GM12878 (cell line): ENCODE measurements around the gene MCM8. TPM values are rescaled to one million over a fixed set of nuclear protein-coding genes. Genes with fewer than 3 reads are reported as not detected.

ENCODE experiments used
- ATAC-seq: fragments of 200-7000 bp; cut with Tn5 transposase; 3 replicates; pipeline ENCODE4 v1.9.1; 2020; ENCODE audit warnings: mild to moderate bottlenecking, moderate library complexity
- BruUV-seq: library from RNA; stranded (reverse); fragments of 400-500 nt; replicated peaks from 2 replicates; lab custom pipeline; 2021; lab: Mats Ljungman, UMichigan
- CTCF ChIA-PET: fragments of 300-600 bp; sonication (Branson Sonifier 250); formaldehyde crosslinking; extraction: SDS; loops from one replicate; lab custom pipeline; 2021; ENCODE audit warnings: inconsistent platforms; lab: Yijun Ruan, JAX
- POLR2A ChIA-PET: fragments of 350-600 bp; formaldehyde crosslinking; extraction: SDS; loops from one replicate; lab custom pipeline; 2021; ENCODE audit warnings: inconsistent platforms; lab: Charles Lee
- RAD21 ChIA-PET: fragments of 300-600 bp; sonication (Branson Sonifier 250); formaldehyde crosslinking; loops from one replicate; lab custom pipeline; 2023; ENCODE audit warnings: antibody characterized with exemption; ENCODE audit not compliant: unreplicated experiment; lab: Charles Lee
- SMC1A ChIA-PET: fragments of 300-600 bp; sonication (Branson Sonifier 250); formaldehyde crosslinking; loops from one replicate; lab custom pipeline; 2023; ENCODE audit not compliant: unreplicated experiment, uncharacterized antibody; lab: Charles Lee
- DNase-seq: peaks from one replicate; pipeline ENCODE4 v3.0.0-alpha.2; 2011; ENCODE audit warnings: low read depth, low spot score
- FAIRE-seq: peaks from 3 replicates; lab custom pipeline; 2011; peaks lifted over from hg19 to GRCh38; lab: Jason Lieb, UNC
- H2AFZ ChIP-seq: 2 replicates; pipeline ENCODE4 v1.6.0; 2011; ENCODE audit warnings: low read depth, low read length, control low read depth; ENCODE audit not compliant: control insufficient read depth
- H3K27ac ChIP-seq: 2 replicates; pipeline ENCODE4 v1.5.1; 2011; ENCODE audit warnings: control low read depth; ENCODE audit not compliant: control insufficient read depth, insufficient read depth
- H3K27me3 ChIP-seq, 2 experiments: replicated peaks in 1 of 2; 2 replicates each; pipeline versions ENCODE4 v1.6.0 to v1.6.1; 2011; ENCODE audit warnings: low read length in 1 of 2; ENCODE audit not compliant: control insufficient read depth in 2 of 2, insufficient read depth in 2 of 2
- H3K36me3 ChIP-seq, 2 experiments: 2 replicates each; pipeline ENCODE4 v1.5.1; 2011; ENCODE audit warnings: low read length in 1 of 2; ENCODE audit not compliant: control insufficient read depth in 2 of 2, insufficient read depth in 2 of 2
- H3K4me1 ChIP-seq: 2 replicates; pipeline ENCODE4 v1.6.1; 2011; ENCODE audit warnings: mild to moderate bottlenecking, low read length, moderate library complexity, mixed read lengths; ENCODE audit not compliant: control insufficient read depth, insufficient read depth
- H3K4me2 ChIP-seq: 2 replicates; pipeline ENCODE4 v1.6.0; 2011; ENCODE audit warnings: control low read depth; ENCODE audit not compliant: control insufficient read depth, insufficient read depth
- H3K4me3 ChIP-seq: fragments of 200-600 bp; sonication (generic); 2 replicates; pipeline ENCODE4 v1.5.1; 2016
- H3K79me2 ChIP-seq: 2 replicates; pipeline ENCODE4 v1.6.0; 2011; ENCODE audit warnings: low read length; ENCODE audit not compliant: control insufficient read depth, insufficient read depth
- H3K9ac ChIP-seq: 2 replicates; pipeline ENCODE4 v1.8.0; 2011; ENCODE audit warnings: low read length, control low read depth, mixed read lengths; ENCODE audit not compliant: control insufficient read depth, insufficient read depth
- H3K9me3 ChIP-seq: replicated peaks from 3 replicates; pipeline ENCODE4 v1.5.1; 2011; ENCODE audit warnings: mild to moderate bottlenecking, low read length; ENCODE audit not compliant: control insufficient read depth, insufficient read depth
- H4K20me1 ChIP-seq: 2 replicates; pipeline ENCODE4 v1.6.0; 2011; ENCODE audit not compliant: control insufficient read depth, insufficient read depth
- CBX3 ChIP-seq: fragments of 200-600 bp; sonication (generic); IDR thresholded peaks from 2 replicates; pipeline ENCODE4 v1.6.1; 2016; ENCODE audit warnings: low read depth, borderline replicate concordance
- ESRRA ChIP-seq: IDR thresholded peaks from 2 replicates; pipeline ENCODE4 v1.6.1; 2012; ENCODE audit warnings: mild to moderate bottlenecking, low read length, improper control_type of control experiment
- HCFC1 ChIP-seq: fragments of 150-350 bp; IDR thresholded peaks from 2 replicates; pipeline ENCODE4 v1.6.1; 2014; ENCODE audit warnings: low read length
- MTA3 ChIP-seq: IDR thresholded peaks from 2 replicates; pipeline ENCODE4 v1.6.1; 2012; ENCODE audit warnings: low read length, inconsistent platforms, borderline replicate concordance
- MYC ChIP-seq: IDR thresholded peaks from 2 replicates; pipeline ENCODE4 v1.6.1; 2011; ENCODE audit warnings: mild to moderate bottlenecking, low read length, moderate library complexity, inconsistent platforms; ENCODE audit not compliant: insufficient read depth, insufficient replicate concordance, insufficient read length, severe bottlenecking
- WGBS: methylation state at CpG from one replicate; pipeline ENCODE4 v1.1.6; 2016; ENCODE audit warnings: low lambda C conversion rate; ENCODE audit not compliant: insufficient replicate concordance, insufficient coverage; ENCODE audit errors: missing lambda C conversion rate; 5-methylcytosine and 5-hydroxymethylcytosine counted together
- in situ Hi-C: fragments of 300-500 bp; cut with MboI; formaldehyde crosslinking; loops from 9 replicates; pipeline ENCODE4 v1.14.3; 2018; ENCODE audit warnings: mixed read lengths
- intact Hi-C: fragments of 100-400 bp; cut with micrococcal nuclease; formaldehyde crosslinking; loops from one replicate; pipeline ENCODE4 v1.14.2; 2022; ENCODE audit not compliant: unreplicated experiment
- polyA plus RNA-seq, 11 experiments: library from polyadenylated mRNA; depleted of rRNA in 4 of 11; unstranded in 6 of 11; stranded (reverse) in 5 of 11; fragments of >200 nt; fragmentation: Nextera tagmentation in 4 of 11; fragmentation: Illumina TruSeq in 1 of 11; extraction: Ambion mirVana in 4 of 11; extraction: Trizol in 1 of 11; gene quantifications; 1 replicate in 1 of 11; 2 replicates in 10 of 11; pipeline versions ENCODE4 v1.2.1 to v1.2.3, GENCODE V29; 2011 to 2016; ENCODE audit warnings: inconsistent platforms in 2 of 11, missing spikeins in 2 of 11, low read depth in 1 of 11
- total RNA-seq, 4 experiments: library from RNA; depleted of rRNA in 3 of 4; stranded (reverse); fragments of >200 nt in 3 of 4; fragmentation: Illumina TruSeq in 1 of 4; extraction: Trizol in 1 of 4; gene quantifications; 2 replicates each; pipeline versions ENCODE4 v1.2.1 to v1.2.3, GENCODE V29; 2013 to 2021
- TF ChIP-seq, protein P1 (sequence below): fragments of 450-650 bp; IDR thresholded peaks from 2 replicates; pipeline ENCODE4 v1.6.1; 2017; ENCODE audit warnings: mild to moderate bottlenecking, moderate library complexity
- TF ChIP-seq, protein P2 (sequence below): fragments of 450-650 bp; IDR thresholded peaks from 2 replicates; pipeline ENCODE4 v1.6.1; 2018; ENCODE audit warnings: mild to moderate bottlenecking, low read depth, moderate library complexity; ENCODE audit not compliant: partially characterized antibody
- TF ChIP-seq, protein P3 (sequence below): fragments of 450-650 bp; IDR thresholded peaks from 2 replicates; pipeline ENCODE4 v1.6.1; 2017; ENCODE audit warnings: mild to moderate bottlenecking, moderate library complexity

Gene MCM8
- total and polyA plus RNA-seq, 10 of the 15 experiments (the other 5 are each of a cell fraction or from before 2014, with no cell fraction given), result 3.2 to 28.2 (median 16.0) TPM

DNA sequence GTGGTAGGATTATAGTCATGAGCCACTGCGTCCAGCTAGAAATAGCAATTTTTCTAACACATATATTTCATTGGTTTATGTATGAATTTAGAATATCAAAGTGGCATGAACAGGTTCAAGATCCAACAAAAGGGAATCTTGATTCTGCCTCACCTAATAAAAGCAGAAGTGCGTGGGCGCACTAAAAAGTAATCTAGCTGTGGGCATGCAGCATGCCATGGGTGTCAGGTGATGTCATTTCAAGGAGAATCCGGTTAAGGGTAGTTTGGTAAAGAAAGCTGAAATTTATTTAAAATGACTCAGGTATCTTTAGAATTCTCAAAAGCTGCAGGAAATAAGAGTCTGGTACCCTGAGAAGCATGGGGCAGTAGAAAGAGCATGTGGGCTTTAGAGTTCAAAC lies 85.8 kb downstream of the MCM8 start (continued):
- TF ChIP-seq, protein P1, sequence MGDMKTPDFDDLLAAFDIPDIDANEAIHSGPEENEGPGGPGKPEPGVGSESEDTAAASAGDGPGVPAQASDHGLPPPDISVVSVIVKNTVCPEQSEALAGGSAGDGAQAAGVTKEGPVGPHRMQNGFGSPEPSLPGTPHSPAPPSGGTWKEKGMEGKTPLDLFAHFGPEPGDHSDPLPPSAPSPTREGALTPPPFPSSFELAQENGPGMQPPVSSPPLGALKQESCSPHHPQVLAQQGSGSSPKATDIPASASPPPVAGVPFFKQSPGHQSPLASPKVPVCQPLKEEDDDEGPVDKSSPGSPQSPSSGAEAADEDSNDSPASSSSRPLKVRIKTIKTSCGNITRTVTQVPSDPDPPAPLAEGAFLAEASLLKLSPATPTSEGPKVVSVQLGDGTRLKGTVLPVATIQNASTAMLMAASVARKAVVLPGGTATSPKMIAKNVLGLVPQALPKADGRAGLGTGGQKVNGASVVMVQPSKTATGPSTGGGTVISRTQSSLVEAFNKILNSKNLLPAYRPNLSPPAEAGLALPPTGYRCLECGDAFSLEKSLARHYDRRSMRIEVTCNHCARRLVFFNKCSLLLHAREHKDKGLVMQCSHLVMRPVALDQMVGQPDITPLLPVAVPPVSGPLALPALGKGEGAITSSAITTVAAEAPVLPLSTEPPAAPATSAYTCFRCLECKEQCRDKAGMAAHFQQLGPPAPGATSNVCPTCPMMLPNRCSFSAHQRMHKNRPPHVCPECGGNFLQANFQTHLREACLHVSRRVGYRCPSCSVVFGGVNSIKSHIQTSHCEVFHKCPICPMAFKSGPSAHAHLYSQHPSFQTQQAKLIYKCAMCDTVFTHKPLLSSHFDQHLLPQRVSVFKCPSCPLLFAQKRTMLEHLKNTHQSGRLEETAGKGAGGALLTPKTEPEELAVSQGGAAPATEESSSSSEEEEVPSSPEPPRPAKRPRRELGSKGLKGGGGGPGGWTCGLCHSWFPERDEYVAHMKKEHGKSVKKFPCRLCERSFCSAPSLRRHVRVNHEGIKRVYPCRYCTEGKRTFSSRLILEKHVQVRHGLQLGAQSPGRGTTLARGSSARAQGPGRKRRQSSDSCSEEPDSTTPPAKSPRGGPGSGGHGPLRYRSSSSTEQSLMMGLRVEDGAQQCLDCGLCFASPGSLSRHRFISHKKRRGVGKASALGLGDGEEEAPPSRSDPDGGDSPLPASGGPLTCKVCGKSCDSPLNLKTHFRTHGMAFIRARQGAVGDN, result no peak

DNA sequence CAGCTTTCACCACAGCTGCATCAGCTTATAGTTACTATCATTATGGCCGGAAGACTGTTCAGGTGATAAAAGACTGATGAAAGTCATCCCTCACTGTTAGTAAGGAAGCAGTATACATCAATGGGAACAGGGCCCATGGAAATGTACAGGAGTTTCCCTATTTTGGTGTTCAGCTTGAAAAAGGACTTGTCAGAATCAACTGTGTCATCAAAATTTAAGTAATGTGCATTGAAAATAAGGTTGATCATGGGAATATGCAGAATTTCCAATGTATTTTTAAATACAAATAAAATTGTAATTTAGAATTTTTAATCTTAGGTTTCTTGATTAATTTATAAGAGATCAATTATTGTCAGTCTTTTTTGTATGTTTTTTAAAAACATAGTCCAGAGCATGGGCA lies 86.6 kb downstream of the MCM8 start:
- ChIA-PET RAD21 (no interaction called here), CTCF (no interaction called here), SMC1A (interaction anchor here (1.7 kb wide), 1 partner anchor 21 kb away, joined by 4 read pairs; no protein-coding TSS in a partner anchor), POLR2A (no interaction called here)
- Histone ChIP-seq H3K27me3 (no peaks in the 10 kb centered on the region), H2AFZ (no peak overlapping the region), H3K4me2 (no peak overlapping the region), H3K9me3 (no peaks in the 10 kb centered on the region), H3K9ac (no peak overlapping the region), H3K27ac (no peak overlapping the region), H4K20me1 (no peaks in the 10 kb centered on the region), H3K79me2 (no peaks in the 10 kb centered on the region), H3K36me3 (peaks cover 16 to 30% of the 10 kb centered on the region in 2 experiments), H3K4me1 (no peaks in the 10 kb centered on the region), H3K4me3 (no peak overlapping the region)
- FAIRE-seq (no peak), DNase-seq (no peak), ATAC-seq (no peak)
- BruUV-seq, result no TSS peak
- in situ Hi-C loops, result no loop called here
- intact Hi-C loops, result no loop called here
- WGBS, result 100% methylated on average over 1 of the region's 1 CpG
- TF ChIP-seq, protein P2, sequence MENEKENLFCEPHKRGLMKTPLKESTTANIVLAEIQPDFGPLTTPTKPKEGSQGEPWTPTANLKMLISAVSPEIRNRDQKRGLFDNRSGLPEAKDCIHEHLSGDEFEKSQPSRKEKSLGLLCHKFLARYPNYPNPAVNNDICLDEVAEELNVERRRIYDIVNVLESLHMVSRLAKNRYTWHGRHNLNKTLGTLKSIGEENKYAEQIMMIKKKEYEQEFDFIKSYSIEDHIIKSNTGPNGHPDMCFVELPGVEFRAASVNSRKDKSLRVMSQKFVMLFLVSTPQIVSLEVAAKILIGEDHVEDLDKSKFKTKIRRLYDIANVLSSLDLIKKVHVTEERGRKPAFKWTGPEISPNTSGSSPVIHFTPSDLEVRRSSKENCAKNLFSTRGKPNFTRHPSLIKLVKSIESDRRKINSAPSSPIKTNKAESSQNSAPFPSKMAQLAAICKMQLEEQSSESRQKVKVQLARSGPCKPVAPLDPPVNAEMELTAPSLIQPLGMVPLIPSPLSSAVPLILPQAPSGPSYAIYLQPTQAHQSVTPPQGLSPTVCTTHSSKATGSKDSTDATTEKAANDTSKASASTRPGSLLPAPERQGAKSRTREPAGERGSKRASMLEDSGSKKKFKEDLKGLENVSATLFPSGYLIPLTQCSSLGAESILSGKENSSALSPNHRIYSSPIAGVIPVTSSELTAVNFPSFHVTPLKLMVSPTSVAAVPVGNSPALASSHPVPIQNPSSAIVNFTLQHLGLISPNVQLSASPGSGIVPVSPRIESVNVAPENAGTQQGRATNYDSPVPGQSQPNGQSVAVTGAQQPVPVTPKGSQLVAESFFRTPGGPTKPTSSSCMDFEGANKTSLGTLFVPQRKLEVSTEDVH, result no peak
- TF ChIP-seq CBX3 (no peak), ESRRA (no peak), HCFC1 (no peak), MYC (no peak), MTA3 (no peak)
- TF ChIP-seq, protein P3, sequence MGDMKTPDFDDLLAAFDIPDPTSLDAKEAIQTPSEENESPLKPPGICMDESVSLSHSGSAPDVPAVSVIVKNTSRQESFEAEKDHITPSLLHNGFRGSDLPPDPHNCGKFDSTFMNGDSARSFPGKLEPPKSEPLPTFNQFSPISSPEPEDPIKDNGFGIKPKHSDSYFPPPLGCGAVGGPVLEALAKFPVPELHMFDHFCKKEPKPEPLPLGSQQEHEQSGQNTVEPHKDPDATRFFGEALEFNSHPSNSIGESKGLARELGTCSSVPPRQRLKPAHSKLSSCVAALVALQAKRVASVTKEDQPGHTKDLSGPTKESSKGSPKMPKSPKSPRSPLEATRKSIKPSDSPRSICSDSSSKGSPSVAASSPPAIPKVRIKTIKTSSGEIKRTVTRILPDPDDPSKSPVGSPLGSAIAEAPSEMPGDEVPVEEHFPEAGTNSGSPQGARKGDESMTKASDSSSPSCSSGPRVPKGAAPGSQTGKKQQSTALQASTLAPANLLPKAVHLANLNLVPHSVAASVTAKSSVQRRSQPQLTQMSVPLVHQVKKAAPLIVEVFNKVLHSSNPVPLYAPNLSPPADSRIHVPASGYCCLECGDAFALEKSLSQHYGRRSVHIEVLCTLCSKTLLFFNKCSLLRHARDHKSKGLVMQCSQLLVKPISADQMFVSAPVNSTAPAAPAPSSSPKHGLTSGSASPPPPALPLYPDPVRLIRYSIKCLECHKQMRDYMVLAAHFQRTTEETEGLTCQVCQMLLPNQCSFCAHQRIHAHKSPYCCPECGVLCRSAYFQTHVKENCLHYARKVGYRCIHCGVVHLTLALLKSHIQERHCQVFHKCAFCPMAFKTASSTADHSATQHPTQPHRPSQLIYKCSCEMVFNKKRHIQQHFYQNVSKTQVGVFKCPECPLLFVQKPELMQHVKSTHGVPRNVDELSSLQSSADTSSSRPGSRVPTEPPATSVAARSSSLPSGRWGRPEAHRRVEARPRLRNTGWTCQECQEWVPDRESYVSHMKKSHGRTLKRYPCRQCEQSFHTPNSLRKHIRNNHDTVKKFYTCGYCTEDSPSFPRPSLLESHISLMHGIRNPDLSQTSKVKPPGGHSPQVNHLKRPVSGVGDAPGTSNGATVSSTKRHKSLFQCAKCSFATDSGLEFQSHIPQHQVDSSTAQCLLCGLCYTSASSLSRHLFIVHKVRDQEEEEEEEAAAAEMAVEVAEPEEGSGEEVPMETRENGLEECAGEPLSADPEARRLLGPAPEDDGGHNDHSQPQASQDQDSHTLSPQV, result no peak
